ENCODE data around the gene ZNF697.

GRCh38 chr1:119680723-119681122, 32.7 kb upstream of the ZNF697 start:
- TF ChIP-seq, protein P1, sequence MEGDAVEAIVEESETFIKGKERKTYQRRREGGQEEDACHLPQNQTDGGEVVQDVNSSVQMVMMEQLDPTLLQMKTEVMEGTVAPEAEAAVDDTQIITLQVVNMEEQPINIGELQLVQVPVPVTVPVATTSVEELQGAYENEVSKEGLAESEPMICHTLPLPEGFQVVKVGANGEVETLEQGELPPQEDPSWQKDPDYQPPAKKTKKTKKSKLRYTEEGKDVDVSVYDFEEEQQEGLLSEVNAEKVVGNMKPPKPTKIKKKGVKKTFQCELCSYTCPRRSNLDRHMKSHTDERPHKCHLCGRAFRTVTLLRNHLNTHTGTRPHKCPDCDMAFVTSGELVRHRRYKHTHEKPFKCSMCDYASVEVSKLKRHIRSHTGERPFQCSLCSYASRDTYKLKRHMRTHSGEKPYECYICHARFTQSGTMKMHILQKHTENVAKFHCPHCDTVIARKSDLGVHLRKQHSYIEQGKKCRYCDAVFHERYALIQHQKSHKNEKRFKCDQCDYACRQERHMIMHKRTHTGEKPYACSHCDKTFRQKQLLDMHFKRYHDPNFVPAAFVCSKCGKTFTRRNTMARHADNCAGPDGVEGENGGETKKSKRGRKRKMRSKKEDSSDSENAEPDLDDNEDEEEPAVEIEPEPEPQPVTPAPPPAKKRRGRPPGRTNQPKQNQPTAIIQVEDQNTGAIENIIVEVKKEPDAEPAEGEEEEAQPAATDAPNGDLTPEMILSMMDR (IDR thresholded peaks at IDR 0.05), result no peak
- no peak for TF ChIP-seq POLR2AphosphoS5 (IDR thresholded peaks at IDR 0.05)
- no peak for TF ChIP-seq POLR2A (IDR thresholded peaks at IDR 0.05)
